ENCODE results near the gene NIP7. TPM values are rescaled to one million over a fixed set of nuclear protein-coding genes. Genes with fewer than 3 reads are reported as not detected.
"Not testable (repeated sequence)": the region's sequence is repeated elsewhere in the genome, so short reads cannot be mapped to it uniquely, and the experiment has no call there.

The NIP7 gene
- total RNA-seq, 1 experiment from 2014 or later = 62.8 TPM

GRCh38 chr16:69294051-69294450 is 45.5 kb upstream of the NIP7 start (continued):
- TF ChIP-seq REST (IDR thresholded peaks at IDR 0.05; ENCODE audit: low read depth) (no peak), EGR1 (IDR thresholded peaks at IDR 0.05; ENCODE audit: low read depth) (no peak)

- H3K9ac ChIP-seq (ENCODE audit: low read length); H3K4me2 ChIP-seq (ENCODE audit: low read length); H3K9me2 ChIP-seq (ENCODE audit: insufficient read depth); H3K79me2 ChIP-seq (ENCODE audit: insufficient read depth, low read length); H3K9me3 ChIP-seq (ENCODE audit: control insufficient read depth in 1 of 2, insufficient read depth in 1 of 2, low read depth in 1 of 2, low read length in 2 of 2); POLR2A ChIA-PET; ATAC-seq; intact Hi-C loops (cut with micrococcal nuclease); H3K27me3 ChIP-seq (ENCODE audit: insufficient read depth, low read length); H2AFZ ChIP-seq (ENCODE audit: low read depth, low read length, poor library complexity, severe bottlenecking); RAD21 ChIA-PET (ENCODE audit: low non-redundant PET in 1 of 2, low total read pairs in 2 of 2, uncharacterized antibody in 2 of 2, unreplicated experiment in 2 of 2); H4K20me1 ChIP-seq (ENCODE audit: insufficient read depth); H3K4me3 ChIP-seq (replicated peaks in 1 of 2; ENCODE audit: low read depth in 1 of 2, low read length in 2 of 2); BruUV-seq (replicated peaks); DNase-seq (ENCODE audit: low read depth, low spot score); H3K4me1 ChIP-seq (ENCODE audit: control insufficient read depth in 1 of 2, insufficient read depth in 2 of 2, low read length in 2 of 2); H3K27ac ChIP-seq (ENCODE audit: low read depth, low read length): not testable (repeated sequence)
- peaks cover 0 to 13% of the 10 kb centered on the region in 2 experiments; a peak in 2 of 4 replicates for H3K36me3 ChIP-seq (ENCODE audit: control insufficient read depth in 1 of 2, insufficient read depth in 2 of 2, low read length in 2 of 2)
- CTCF ChIA-PET = interaction anchor here (0.6 kb wide), 1 partner anchor 135 kb away, joined by 3 read pairs; no protein-coding TSS in a partner anchor
Observed at GRCh38 chr16:69296771-69297170, 42.8 kb upstream of the NIP7 start.

- Histone ChIP-seq H3K4me1 (ENCODE audit: control insufficient read depth in 1 of 2, insufficient read depth in 2 of 2, low read length in 2 of 2) (no peaks in the 10 kb centered on the region), H3K27me3 (ENCODE audit: insufficient read depth, low read length) (no peaks in the 10 kb centered on the region), H2AFZ (ENCODE audit: low read depth, low read length, poor library complexity, severe bottlenecking) (no peak overlapping the region), H3K9ac (ENCODE audit: low read length) (no peak overlapping the region), H3K27ac (ENCODE audit: low read depth, low read length) (no peak overlapping the region), H3K9me3 (ENCODE audit: control insufficient read depth in 1 of 2, insufficient read depth in 1 of 2, low read depth in 1 of 2, low read length in 2 of 2) (no peaks in the 10 kb centered on the region), H3K4me2 (ENCODE audit: low read length) (no peak overlapping the region), H3K36me3 (ENCODE audit: control insufficient read depth in 1 of 2, insufficient read depth in 2 of 2, low read length in 2 of 2) (peaks cover 0 to 13% of the 10 kb centered on the region in 2 experiments; a peak in 2 of 4 replicates), H3K9me2 (ENCODE audit: insufficient read depth) (no peaks in the 10 kb centered on the region), H3K79me2 (ENCODE audit: insufficient read depth, low read length) (no peaks in the 10 kb centered on the region), H4K20me1 (ENCODE audit: insufficient read depth) (no peaks in the 10 kb centered on the region), H3K4me3 (replicated peaks in 1 of 2; ENCODE audit: low read depth in 1 of 2, low read length in 2 of 2) (no peak overlapping the region)
- ChIA-PET CTCF (no interaction called here), RAD21 (ENCODE audit: low non-redundant PET in 1 of 2, low total read pairs in 2 of 2, uncharacterized antibody in 2 of 2, unreplicated experiment in 2 of 2) (no interaction called here), POLR2A (no interaction called here)
- ATAC-seq (no peak), DNase-seq (ENCODE audit: low read depth, low spot score) (no peak)
- intact Hi-C loops (cut with micrococcal nuclease) = no loop called here
- BruUV-seq (replicated peaks) = no TSS peak
- TF ChIP-seq ATF3 (IDR thresholded peaks at IDR 0.05) = no peak
- no peak for TF ChIP-seq ELF1 (IDR thresholded peaks at IDR 0.05; ENCODE audit: borderline replicate concordance, low read depth)
- TF ChIP-seq CBX3 (IDR thresholded peaks at IDR 0.05; ENCODE audit: low read depth) = no peak
- TF ChIP-seq EZH2phosphoT487 (IDR thresholded peaks at IDR 0.05; ENCODE audit: borderline replicate concordance) = no peak
- TF ChIP-seq YY1 (IDR thresholded peaks at IDR 0.05; ENCODE audit: extremely low read depth, insufficient replicate concordance, low read depth, low read length) = no peak
Observed at GRCh38 chr16:69298261-69298660, 41.3 kb upstream of the NIP7 start.

Data from HCT116 (cell line).